Skin epidermis (tissue), 12 donors: ENCODE measurements around the gene CAP2.

Source experiments
- H3K27ac ChIP-seq, 21 experiments: fragments of 200-600 bp; sonication (generic) in 11 of 21; one replicate each; pipeline ENCODE4 v1.5.0; 2020; ENCODE audit warnings: mild to moderate bottlenecking in 3 of 21, inconsistent platforms in 2 of 21, moderate library complexity in 2 of 21
- H3K4me3 ChIP-seq, 7 experiments: fragments of 200-600 bp; sonication (generic) in 2 of 7; one replicate each; pipeline ENCODE4 v1.5.0; 2020; ENCODE audit warnings: inconsistent platforms in 2 of 7, mild to moderate bottlenecking in 2 of 7, moderate library complexity in 1 of 7

CAP2 gene

DNA sequence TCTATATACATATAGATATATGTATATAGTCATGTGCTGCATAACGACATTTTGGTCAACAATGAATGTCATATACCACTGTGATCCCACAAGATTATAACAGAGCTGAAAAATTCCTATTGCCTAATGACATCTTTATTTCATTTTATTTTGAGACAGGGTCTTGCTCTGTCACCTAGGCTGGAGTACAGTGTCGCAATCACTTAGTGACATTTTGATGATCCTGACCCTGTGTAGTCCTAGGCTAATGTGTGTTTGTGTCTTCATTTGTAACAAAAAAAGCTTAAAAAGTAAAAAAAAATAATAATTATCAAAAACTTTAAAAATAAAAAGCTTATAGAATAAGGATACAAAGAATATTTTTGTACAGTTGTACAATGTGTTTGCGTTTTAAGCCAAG is 202.7 kb downstream of the CAP2 start:
- Histone ChIP-seq H3K27ac (no peak overlapping the region), H3K4me3 (no peak overlapping the region)

GRCh38 chr6:17599877-17600526 is 206.6 kb downstream of the CAP2 start, which contains the start of gene FAM8A1:
Gene FAM8A1, plus strand, starts transcription at chr6:17600302. Its CDS starts 108 bp downstream, at chr6:17600410.
- H3K4me3 ChIP-seq = peak within 1 kb of the TSS; percentile 64 to 97 (median 90)
- H3K27ac ChIP-seq = peak within 1 kb of the TSS; percentile 80 to 98 (median 93)

DNA sequence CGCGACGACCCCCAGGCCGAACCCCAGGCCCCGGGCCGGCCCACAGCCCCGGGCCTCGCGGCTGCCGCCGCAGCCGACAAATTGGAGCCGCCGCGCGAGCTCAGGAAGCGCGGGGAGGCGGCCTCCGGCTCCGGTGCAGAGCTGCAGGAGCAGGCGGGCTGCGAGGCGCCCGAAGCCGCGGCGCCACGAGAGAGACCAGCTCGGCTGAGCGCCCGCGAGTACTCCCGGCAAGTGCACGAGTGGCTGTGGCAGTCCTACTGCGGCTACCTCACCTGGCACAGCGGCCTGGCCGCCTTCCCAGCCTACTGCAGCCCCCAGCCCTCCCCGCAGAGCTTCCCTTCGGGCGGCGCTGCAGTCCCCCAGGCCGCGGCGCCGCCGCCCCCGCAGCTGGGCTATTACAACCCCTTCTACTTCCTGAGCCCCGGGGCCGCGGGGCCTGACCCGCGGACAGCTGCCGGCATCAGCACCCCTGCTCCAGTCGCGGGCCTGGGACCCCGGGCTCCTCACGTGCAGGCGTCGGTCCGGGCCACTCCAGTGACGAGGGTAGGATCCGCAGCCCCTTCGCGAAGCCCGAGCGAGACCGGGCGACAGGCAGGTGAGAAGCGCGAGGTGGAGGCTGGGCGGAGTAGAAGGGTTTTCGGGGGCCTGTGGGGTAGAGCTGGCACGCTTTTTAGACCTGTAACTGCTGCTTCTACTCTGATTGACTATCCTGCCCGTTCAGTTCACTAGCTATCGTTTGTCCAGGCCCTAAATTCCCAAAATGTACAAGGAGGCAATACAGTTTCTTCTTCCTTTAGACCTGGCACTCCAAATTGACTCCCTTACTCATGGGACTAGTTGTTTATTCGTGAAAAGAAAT is 207.4 kb downstream of the CAP2 start:
- Histone ChIP-seq H3K4me3 (peak overlapping the region; percentile 64 to 97 (median 90)), H3K27ac (peak overlapping the region; percentile 80 to 98 (median 93))

- H3K27ac ChIP-seq = peak overlapping the region in 17 of 21 experiments; percentile 80 to 98 (median 94)
- peak overlapping the region; percentile 64 to 97 (median 90) for H3K4me3 ChIP-seq
Measured at GRCh38 chr6:17601386-17601703, 207.9 kb downstream of the CAP2 start.

GRCh38 chr6:17602888-17603287 is 209.5 kb downstream of the CAP2 start:
- Histone ChIP-seq H3K4me3 (no peak overlapping the region), H3K27ac (no peak overlapping the region)

- H3K27ac ChIP-seq = no peak overlapping the region
- no peak overlapping the region for H3K4me3 ChIP-seq
Measured at GRCh38 chr6:17606606-17607005, 213.2 kb downstream of the CAP2 start.
